G401.6 (cell line): ENCODE measurements around the gene LRSAM1.

Experiments used
- FAIRE-seq: peaks from 2 replicates; lab custom pipeline; 2012; peaks lifted over from hg19 to GRCh38; lab: Jason Lieb, UNC

The LRSAM1 gene

GRCh38 chr9:127450830-127451607, at the start of gene LRSAM1, which contains the start of gene RPL12:
TSS of gene LRSAM1 (plus strand) at chr9:127451510. CDS start at chr9:127454528, 3,018 bp downstream.
TSS of gene RPL12 (minus strand) at chr9:127451406. CDS start at chr9:127451317, 89 bp downstream.
- no peak for FAIRE-seq

- no peak for FAIRE-seq
Observed at GRCh38 chr9:127402401-127403090, 48.8 kb upstream of the LRSAM1 start.

DNA sequence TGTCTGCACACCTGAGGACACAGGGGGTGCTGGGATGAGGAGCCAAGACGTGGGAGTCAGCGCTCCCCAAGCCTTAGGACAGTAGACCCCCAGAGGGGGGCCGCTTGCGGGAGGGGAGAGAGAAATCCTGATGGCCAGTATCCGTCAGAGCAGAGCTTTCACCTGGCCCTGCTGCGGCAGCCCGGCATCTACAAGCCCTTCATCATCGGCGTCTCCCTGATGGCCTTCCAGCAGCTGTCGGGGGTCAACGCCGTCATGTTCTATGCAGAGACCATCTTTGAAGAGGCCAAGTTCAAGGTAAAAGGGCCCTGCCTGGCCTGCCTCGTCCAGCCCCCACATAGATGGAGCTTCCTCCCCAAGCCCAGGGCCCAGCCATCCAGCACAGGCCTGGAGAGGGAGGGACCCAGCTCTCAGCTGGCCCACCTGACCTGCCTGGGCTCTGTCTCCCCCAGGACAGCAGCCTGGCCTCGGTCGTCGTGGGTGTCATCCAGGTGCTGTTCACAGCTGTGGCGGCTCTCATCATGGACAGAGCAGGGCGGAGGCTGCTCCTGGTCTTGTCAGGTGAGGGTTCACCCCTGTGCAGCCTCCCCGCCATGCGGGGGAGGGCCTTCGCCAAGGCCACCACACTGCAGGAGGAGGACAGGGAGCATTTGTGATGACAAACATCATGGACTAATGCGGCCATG, 47.7 kb upstream of the LRSAM1 start:
- no peak for FAIRE-seq

DNA sequence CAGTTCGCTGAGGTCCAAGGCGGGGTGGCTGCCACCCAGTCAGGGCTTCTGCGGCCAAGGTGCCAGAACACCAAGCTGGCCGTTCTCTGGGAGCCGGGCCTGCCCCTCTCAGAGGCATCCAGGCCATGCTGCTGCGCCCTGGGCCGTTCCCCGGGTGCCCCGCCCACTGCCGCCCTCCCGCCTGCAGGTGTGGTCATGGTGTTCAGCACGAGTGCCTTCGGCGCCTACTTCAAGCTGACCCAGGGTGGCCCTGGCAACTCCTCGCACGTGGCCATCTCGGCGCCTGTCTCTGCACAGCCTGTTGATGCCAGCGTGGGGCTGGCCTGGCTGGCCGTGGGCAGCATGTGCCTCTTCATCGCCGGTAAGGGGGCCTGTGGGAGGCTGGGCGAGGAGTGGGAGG, 46.7 kb upstream of the LRSAM1 start:
- no peak for FAIRE-seq

GRCh38 chr9:127405344-127406125, 45.8 kb upstream of the LRSAM1 start:
- no peak for FAIRE-seq

- no peak for FAIRE-seq
Observed at GRCh38 chr9:127406799-127407491, 44.4 kb upstream of the LRSAM1 start.

GRCh38 chr9:127407492-127407843, 43.8 kb upstream of the LRSAM1 start:
- FAIRE-seq, result no peak

DNA sequence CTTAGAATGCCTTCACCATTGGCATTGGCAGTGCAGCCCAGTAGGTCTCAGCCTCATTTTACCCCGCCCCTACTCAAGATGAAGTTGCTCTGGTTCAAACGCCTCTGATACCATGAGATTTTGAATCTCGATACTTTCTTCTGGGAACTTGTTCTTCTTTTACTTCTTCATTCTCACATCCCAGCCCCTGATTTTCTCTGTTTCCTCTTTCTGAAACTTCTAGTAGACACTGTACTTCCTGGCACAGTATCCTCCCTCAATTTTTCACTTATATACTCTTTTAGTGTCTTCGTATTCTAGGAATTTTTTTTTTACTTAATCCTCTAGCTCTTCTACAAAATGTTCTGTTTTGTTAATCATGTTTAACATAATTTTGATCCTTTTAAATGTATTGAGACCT, 40.2 kb upstream of the LRSAM1 start:
- no peak for FAIRE-seq

GRCh38 chr9:127415141-127415540, 36.2 kb upstream of the LRSAM1 start:
- FAIRE-seq, result no peak

- FAIRE-seq, result no peak
Observed at GRCh38 chr9:127415657-127416056, 35.7 kb upstream of the LRSAM1 start.

- no peak for FAIRE-seq
Observed at GRCh38 chr9:127417131-127418036, 33.9 kb upstream of the LRSAM1 start.

DNA sequence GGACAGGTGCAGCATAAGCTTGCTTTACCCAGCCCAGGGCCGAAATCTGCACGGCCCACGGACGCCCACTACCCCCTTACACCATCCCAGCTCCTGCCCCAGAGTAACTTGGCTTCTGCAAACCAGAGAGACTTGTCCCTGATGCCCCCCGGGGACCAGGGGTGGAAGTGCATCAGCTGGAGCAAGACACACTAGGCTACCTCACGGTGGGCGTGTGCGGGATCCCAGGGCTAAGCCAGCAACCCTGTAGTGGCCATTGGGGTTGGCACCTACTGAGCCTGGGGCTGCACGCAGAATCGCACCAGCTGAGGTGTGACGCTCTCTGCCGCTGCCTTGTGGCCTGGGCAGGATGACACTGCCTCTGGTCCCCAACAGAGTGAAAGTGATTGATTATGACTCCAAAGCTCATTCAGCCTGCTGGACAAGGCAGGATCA, 33.3 kb upstream of the LRSAM1 start:
- FAIRE-seq, result no peak

DNA sequence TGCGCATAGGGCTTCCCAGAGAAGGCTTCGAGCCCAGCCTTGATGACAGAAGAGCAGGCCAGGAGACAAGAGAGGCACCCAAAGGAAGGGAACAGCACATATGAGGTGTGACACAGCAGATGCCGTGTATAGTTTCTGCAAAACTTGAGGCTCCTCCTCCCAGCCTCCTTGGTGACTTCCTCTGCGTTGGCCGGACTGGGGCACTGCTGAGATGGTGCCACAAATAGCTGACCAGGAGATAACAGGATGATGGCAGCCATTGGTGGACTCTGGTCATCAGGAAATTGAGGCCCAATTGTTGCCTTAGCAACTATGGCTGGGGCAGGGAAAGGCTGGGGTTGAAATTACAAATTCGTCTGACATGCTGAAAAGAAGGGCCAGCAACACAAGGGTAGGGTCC, 32.0 kb upstream of the LRSAM1 start:
- no peak for FAIRE-seq

- FAIRE-seq, result no peak
Observed at GRCh38 chr9:127421057-127421456, 30.3 kb upstream of the LRSAM1 start.

DNA sequence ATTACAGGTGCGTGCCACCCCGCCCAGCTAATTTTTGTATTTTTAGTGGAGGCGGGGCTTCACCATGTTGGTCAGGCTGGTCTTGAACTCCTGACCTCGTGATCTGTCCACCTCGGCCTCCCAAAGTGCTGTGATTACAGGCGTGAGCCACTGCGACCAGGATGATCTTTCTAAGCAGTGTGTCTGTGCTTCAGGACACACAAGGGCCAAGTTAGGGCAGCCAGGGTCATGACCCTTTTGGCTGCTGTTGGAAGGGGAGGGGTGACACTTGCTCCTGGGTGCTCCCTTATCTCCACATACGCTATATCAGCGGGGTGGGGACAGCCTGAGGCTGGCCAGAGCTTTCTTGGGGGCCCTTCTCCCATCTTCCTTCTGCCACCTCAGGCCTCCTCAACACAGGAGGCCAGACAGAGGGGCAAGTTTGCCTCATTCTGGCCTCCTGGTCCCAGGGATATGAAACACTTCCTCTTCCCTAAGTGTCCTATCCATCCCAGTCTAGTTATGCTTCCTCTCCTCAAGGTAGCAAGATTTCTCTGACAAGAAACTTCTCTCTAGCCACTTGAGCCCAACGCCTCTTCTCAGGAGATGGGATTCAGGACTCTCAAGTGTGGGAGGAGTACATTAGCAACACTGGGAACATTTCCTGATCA, 29.1 kb upstream of the LRSAM1 start:
- no peak for FAIRE-seq

GRCh38 chr9:127422787-127423186, 28.5 kb upstream of the LRSAM1 start:
- no peak for FAIRE-seq

- FAIRE-seq, result no peak
Observed at GRCh38 chr9:127423476-127423933, 27.8 kb upstream of the LRSAM1 start.

- peak; percentile 87 for FAIRE-seq
Observed at GRCh38 chr9:127423934-127424675, 27.2 kb upstream of the LRSAM1 start, which contains the start of gene ZNF79. TSS of gene ZNF79 (plus strand) at chr9:127424382. CDS start at chr9:127424788, 406 bp downstream.

- FAIRE-seq, result no peak
Observed at GRCh38 chr9:127424676-127424999, 26.7 kb upstream of the LRSAM1 start.
